ENCODE results near the gene CFAP221.
A peak's percentile ranks its signal among the peaks of the same experiment; 100 is the strongest.

DNA sequence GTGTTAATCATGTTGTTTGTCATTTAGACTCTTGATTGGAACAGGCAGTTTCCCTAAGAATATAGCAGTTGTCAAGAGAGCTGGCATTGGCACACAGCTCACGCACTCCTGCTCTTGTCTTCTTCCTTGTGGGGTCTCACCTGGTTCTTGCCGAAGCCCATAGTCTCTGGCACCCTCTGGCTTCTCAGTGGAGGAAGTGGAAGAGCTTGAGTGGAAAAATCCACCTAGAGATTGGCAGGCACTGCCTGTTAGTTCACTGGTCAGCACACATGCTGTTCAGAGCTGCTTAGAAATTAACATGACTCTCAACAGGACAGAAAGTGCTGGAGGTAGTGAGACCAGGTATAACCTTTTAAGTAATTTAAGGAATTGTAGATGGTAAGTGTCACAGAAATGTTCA, 48.3 kb upstream of the CFAP221 start:
- TF ChIP-seq, protein P1, sequence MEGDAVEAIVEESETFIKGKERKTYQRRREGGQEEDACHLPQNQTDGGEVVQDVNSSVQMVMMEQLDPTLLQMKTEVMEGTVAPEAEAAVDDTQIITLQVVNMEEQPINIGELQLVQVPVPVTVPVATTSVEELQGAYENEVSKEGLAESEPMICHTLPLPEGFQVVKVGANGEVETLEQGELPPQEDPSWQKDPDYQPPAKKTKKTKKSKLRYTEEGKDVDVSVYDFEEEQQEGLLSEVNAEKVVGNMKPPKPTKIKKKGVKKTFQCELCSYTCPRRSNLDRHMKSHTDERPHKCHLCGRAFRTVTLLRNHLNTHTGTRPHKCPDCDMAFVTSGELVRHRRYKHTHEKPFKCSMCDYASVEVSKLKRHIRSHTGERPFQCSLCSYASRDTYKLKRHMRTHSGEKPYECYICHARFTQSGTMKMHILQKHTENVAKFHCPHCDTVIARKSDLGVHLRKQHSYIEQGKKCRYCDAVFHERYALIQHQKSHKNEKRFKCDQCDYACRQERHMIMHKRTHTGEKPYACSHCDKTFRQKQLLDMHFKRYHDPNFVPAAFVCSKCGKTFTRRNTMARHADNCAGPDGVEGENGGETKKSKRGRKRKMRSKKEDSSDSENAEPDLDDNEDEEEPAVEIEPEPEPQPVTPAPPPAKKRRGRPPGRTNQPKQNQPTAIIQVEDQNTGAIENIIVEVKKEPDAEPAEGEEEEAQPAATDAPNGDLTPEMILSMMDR (conservative IDR thresholded peaks at IDR 0.05; ENCODE audit: low read length) = peak; percentile 27; the same call in 1 of the 2 replicates
- no peak for TF ChIP-seq EZH2phosphoT487 (IDR thresholded peaks at IDR 0.05; ENCODE audit: borderline replicate concordance, low read depth, low read length)
